Measurements from ENCODE around the gene WT1.

DNA sequence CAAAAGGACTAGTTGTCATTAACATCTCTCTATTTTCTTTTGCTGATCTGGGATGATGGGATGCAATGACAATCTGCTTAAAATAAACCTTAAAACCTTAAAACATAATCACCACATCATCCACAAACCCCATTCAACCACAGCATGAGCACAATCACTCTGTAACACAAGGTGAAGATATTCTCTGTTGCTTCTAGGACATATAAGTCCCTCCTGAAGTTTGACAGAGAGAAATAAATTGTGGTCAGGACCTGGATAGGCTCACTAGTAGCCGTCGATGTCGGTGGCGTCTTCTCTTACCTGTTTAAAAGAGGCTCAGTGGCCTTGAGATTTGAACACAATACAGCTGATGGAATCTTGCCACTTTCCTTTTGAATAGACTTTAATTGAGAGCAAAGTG, 47.9 kb downstream of the WT1 start:
- no peak for TF ChIP-seq NFE2L2 (IDR thresholded peaks at IDR 0.05; ENCODE audit: low read depth, low read length)
- TF ChIP-seq, protein P1, sequence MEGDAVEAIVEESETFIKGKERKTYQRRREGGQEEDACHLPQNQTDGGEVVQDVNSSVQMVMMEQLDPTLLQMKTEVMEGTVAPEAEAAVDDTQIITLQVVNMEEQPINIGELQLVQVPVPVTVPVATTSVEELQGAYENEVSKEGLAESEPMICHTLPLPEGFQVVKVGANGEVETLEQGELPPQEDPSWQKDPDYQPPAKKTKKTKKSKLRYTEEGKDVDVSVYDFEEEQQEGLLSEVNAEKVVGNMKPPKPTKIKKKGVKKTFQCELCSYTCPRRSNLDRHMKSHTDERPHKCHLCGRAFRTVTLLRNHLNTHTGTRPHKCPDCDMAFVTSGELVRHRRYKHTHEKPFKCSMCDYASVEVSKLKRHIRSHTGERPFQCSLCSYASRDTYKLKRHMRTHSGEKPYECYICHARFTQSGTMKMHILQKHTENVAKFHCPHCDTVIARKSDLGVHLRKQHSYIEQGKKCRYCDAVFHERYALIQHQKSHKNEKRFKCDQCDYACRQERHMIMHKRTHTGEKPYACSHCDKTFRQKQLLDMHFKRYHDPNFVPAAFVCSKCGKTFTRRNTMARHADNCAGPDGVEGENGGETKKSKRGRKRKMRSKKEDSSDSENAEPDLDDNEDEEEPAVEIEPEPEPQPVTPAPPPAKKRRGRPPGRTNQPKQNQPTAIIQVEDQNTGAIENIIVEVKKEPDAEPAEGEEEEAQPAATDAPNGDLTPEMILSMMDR (conservative IDR thresholded peaks at IDR 0.05; ENCODE audit: low read depth, low read length) = no peak
- no peak for TF ChIP-seq SMC3 (IDR thresholded peaks at IDR 0.05; ENCODE audit: low read depth, low read length)
- no peak for TF ChIP-seq POLR2A (IDR thresholded peaks at IDR 0.05; ENCODE audit: low read depth, low read length)
- no peak for TF ChIP-seq MAFK (IDR thresholded peaks at IDR 0.05; ENCODE audit: low read depth, low read length)
- TF ChIP-seq RAD21 (IDR thresholded peaks at IDR 0.05; ENCODE audit: low read length) = no peak
- TF ChIP-seq CHD1 (IDR thresholded peaks at IDR 0.05; ENCODE audit: low read depth, low read length) = no peak
- TF ChIP-seq FOS (IDR thresholded peaks at IDR 0.05; ENCODE audit: low read depth, low read length) = no peak
- no peak for TF ChIP-seq CEBPB (IDR thresholded peaks at IDR 0.05; ENCODE audit: low read depth, low read length)
- no peak for TF ChIP-seq MAZ (IDR thresholded peaks at IDR 0.05; ENCODE audit: borderline replicate concordance, low read depth, low read length)
- no peak for TF ChIP-seq MXI1 (IDR thresholded peaks at IDR 0.05; ENCODE audit: borderline replicate concordance, low read depth, low read length)
- no peak for TF ChIP-seq RCOR1 (IDR thresholded peaks at IDR 0.05; ENCODE audit: insufficient replicate concordance, low read length)
- TF ChIP-seq BHLHE40 (IDR thresholded peaks at IDR 0.05; ENCODE audit: low read depth, low read length) = no peak
- TF ChIP-seq RFX5 (IDR thresholded peaks at IDR 0.05; ENCODE audit: low read depth, low read length) = no peak
